GM20000 (cell line): Measurements from ENCODE around the gene UNC45B.

Source experiments
- DNase-seq: peaks from one replicate; pipeline ENCODE4 v3.0.0; 2012; ENCODE audit warnings: low spot score
- TF ChIP-seq, protein P1 (sequence below): IDR thresholded peaks from 2 replicates; pipeline ENCODE4 v1.5.1; 2012; ENCODE audit warnings: mild to moderate bottlenecking, control low read depth; ENCODE audit errors: extremely low read depth, missing control alignments

UNC45B gene

DNA sequence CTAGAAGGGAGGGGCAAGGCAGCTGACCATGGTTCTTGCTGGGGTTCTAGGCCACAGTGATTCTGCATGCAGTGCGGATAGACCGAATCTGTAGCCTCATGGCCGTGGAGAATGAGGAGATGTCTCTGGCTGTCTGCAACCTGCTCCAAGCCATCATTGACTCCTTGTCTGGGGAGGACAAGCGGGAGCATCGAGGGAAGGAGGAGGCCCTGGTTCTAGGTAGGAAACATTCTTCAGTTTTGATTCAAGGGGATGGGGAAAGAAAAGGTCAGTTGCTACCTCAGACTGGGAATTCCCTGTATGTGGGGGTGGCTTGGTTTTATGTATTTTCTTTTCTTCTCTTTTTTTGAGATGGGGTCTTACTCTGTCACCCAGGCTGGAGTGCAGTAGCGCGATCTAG is 7.6 kb downstream of the UNC45B start:
- TF ChIP-seq, protein P1, sequence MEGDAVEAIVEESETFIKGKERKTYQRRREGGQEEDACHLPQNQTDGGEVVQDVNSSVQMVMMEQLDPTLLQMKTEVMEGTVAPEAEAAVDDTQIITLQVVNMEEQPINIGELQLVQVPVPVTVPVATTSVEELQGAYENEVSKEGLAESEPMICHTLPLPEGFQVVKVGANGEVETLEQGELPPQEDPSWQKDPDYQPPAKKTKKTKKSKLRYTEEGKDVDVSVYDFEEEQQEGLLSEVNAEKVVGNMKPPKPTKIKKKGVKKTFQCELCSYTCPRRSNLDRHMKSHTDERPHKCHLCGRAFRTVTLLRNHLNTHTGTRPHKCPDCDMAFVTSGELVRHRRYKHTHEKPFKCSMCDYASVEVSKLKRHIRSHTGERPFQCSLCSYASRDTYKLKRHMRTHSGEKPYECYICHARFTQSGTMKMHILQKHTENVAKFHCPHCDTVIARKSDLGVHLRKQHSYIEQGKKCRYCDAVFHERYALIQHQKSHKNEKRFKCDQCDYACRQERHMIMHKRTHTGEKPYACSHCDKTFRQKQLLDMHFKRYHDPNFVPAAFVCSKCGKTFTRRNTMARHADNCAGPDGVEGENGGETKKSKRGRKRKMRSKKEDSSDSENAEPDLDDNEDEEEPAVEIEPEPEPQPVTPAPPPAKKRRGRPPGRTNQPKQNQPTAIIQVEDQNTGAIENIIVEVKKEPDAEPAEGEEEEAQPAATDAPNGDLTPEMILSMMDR = no peak
- no peak for DNase-seq

DNA sequence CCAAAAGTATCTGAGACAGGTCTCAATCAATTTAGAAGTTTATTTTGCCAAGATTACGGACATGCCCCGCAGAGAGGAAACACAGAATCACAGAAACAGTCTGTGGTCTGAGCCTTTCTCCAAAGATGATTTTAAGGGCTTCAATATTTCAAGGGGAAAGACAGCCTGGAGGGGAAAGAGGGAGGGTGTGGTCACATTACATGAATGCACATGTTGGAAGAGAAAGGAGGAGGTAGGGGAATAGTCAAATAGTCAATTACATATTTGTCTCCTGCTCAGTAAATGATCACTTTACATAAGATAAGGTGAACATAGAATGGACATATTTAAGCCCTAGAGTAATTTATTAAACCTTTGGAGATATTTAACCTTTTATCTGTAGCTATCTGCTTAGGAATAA is 12.3 kb downstream of the UNC45B start:
- TF ChIP-seq, protein P1 = no peak
- DNase-seq = no peak

DNA sequence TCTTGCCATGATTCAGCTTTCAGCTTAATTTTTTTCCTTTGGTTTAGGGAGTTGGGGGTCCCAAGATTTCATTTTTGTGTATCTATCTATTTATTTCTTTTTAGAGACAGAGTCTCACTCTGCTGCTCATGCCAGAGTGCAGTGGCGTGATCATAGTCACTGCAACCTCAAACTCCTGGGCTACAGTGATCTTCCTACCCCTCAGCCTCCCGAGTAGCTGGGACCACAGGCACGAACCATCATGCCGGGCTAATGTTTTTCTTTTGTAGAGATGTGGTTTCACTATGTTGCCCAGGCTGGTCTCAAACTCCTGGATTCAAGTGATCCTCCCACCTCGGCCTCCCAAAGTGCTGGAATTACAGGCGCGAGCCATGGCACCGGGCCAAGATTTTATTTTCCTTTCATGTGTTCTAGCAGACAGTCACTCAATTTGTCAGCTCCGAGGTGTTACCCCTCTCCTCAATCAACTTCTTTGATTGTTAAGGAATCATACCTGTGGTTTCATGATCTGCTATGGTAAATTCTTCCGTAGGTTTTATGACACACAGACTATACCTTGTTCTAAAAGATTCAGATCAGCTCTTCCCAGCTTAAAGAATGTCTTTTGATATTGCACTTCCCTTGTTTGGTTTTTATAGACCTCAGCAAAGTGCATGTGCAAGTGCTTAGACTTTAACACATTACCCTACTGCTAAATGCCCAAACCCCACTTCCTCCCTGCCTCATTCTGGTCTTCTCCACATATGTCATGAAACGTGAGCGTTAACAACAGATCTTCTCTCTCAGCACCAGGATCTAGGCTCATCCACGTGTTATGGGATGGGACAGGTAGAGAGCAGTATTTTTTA is 13.0 kb downstream of the UNC45B start:
- no peak for DNase-seq
- TF ChIP-seq, protein P1 = no peak

GRCh38 chr17:35161281-35161761 is 13.7 kb downstream of the UNC45B start:
- no peak for DNase-seq
- TF ChIP-seq, protein P1 = no peak

DNA sequence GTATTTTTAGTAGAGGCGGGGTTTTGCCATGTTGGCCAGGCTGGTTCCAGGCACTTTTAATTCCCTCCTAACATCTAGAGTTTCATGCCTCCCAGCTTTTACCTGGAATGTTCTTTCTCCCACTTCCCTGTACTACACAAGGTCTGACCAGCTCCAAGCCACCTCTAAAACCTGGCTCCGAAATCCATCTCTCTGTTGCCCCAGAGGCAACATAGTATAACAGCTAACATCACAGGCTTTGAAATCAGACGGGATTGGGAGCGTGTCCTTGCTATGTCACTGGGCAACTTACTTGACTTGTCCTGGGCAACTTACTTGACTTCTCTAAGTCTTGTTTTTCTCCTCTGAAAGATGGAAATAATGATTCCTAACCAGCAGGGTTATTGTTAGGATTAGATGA is 15.1 kb downstream of the UNC45B start:
- no peak for DNase-seq
- TF ChIP-seq, protein P1 = no peak

GRCh38 chr17:35163886-35164285 is 16.3 kb downstream of the UNC45B start:
- DNase-seq = no peak
- TF ChIP-seq, protein P1 = no peak

DNA sequence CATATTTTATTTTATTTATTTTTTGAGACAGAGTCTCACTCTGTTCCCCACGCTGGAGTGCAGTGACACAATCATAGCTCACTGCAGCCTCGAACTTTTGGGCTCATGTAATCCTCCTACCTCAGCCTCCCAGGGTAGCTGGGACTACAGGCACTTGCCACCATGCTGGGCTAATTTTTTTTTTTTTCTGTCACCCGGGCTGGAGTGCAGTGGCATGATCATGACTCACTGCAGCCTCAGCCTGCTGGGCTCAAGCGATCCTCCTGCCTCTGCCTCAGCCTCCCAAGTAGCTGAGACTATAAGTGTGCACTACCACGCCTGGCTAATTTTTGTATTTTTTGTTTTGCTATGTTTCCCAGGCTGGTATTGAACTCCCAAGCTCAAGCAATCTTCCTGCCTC is 17.1 kb downstream of the UNC45B start:
- TF ChIP-seq, protein P1 = no peak
- DNase-seq = no peak
